NCI-H82 treated with DMSO at 0.1 percent for 48 hours (cell line): ENCODE measurements around the gene PRAMEF12.
"Not testable (repeated sequence)": the region's sequence is repeated elsewhere in the genome, so short reads cannot be mapped to it uniquely, and the experiment has no call there.

ENCODE experiments used
- DNase-seq: peaks from one replicate; lab custom pipeline; 2025; ENCODE audit not compliant: unreplicated experiment; lab: John Stamatoyannopoulos, UW

Gene PRAMEF12

GRCh38 chr1:12773438-12773837 lies at the start of gene PRAMEF12:
Gene PRAMEF12 (plus strand): TSS chr1:12773738. CDS start chr1:12774868, 1,130 bp downstream.
- DNase-seq, result no peak

- DNase-seq, result no peak
Observed at GRCh38 chr1:12728391-12728790, 45.1 kb upstream of the PRAMEF12 start.

- no peak for DNase-seq
Observed at GRCh38 chr1:12730156-12730555, 43.4 kb upstream of the PRAMEF12 start.

- not testable (repeated sequence) for DNase-seq
Observed at GRCh38 chr1:12731084-12731483, 42.5 kb upstream of the PRAMEF12 start.

GRCh38 chr1:12734651-12735050 lies 38.9 kb upstream of the PRAMEF12 start:
- DNase-seq, result no peak

GRCh38 chr1:12738934-12739333 lies 34.6 kb upstream of the PRAMEF12 start:
- DNase-seq, result no peak

- no peak for DNase-seq
Observed at GRCh38 chr1:12739613-12740012, 33.9 kb upstream of the PRAMEF12 start.

GRCh38 chr1:12741946-12742345 lies 31.6 kb upstream of the PRAMEF12 start:
- no peak for DNase-seq

- no peak for DNase-seq
Observed at GRCh38 chr1:12745126-12745991, 28.2 kb upstream of the PRAMEF12 start.

GRCh38 chr1:12745992-12746323 lies 27.6 kb upstream of the PRAMEF12 start, which contains the start of gene CFAP107:
Gene CFAP107 (plus strand): TSS chr1:12746200. CDS start chr1:12746431, 231 bp downstream.
- no peak for DNase-seq

GRCh38 chr1:12748778-12749355 lies 24.7 kb upstream of the PRAMEF12 start:
- no peak for DNase-seq

GRCh38 chr1:12754738-12755137 lies 18.8 kb upstream of the PRAMEF12 start:
- DNase-seq, result no peak

GRCh38 chr1:12756273-12756672 lies 17.3 kb upstream of the PRAMEF12 start:
- no peak for DNase-seq

GRCh38 chr1:12756768-12757413 lies 16.6 kb upstream of the PRAMEF12 start:
- DNase-seq, result no peak

GRCh38 chr1:12757836-12758235 lies 15.7 kb upstream of the PRAMEF12 start:
- DNase-seq, result no peak

- DNase-seq, result no peak
Observed at GRCh38 chr1:12760256-12760795, 13.2 kb upstream of the PRAMEF12 start.

- no peak for DNase-seq
Observed at GRCh38 chr1:12761781-12762180, 11.8 kb upstream of the PRAMEF12 start.

GRCh38 chr1:12762766-12763165 lies 10.8 kb upstream of the PRAMEF12 start:
- no peak for DNase-seq

- no peak for DNase-seq
Observed at GRCh38 chr1:12763479-12763878, 10.1 kb upstream of the PRAMEF12 start.

- DNase-seq, result no peak
Observed at GRCh38 chr1:12764016-12764415, 9.5 kb upstream of the PRAMEF12 start.

GRCh38 chr1:12769031-12769430 lies 4.5 kb upstream of the PRAMEF12 start:
- no peak for DNase-seq
